Measurements from ENCODE around the gene SYCN. TPM values are rescaled to one million over a fixed set of nuclear protein-coding genes. Genes with fewer than 3 reads are reported as not detected.

The SYCN gene
- total RNA-seq, 1 donor from 2014 or later: not detected

DNA sequence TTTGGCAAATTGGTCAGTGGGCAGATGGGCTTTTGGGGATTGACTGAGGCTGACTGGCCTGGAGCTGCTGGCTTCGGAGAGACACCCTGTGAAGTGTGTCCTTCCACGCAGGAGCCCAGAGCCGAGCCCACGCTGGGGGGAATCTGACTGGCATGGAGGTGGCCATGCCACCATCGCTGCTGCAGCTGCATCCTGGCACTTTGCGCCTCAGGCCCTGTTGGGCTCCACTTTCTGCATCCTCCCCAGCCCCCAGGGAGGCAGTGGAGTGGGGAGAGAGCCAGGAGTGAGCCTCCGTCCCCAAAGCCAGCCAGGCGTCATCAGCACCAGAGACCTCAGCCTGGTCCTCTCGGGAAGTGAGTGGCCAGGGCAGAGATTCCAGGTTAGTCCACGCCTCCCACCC, 24.3 kb downstream of the SYCN start:
- Histone ChIP-seq H3K36me3 (peaks cover 34% of the 10 kb centered on the region), H3K27me3 (no peaks in the 10 kb centered on the region), H3K27ac (no peak overlapping the region), H3K4me1 (no peaks in the 10 kb centered on the region), H3K9me3 (no peaks in the 10 kb centered on the region), H3K4me3 (no peak overlapping the region)
- no peak for ATAC-seq
- DNase-seq: no peak
- TF ChIP-seq, protein P1, sequence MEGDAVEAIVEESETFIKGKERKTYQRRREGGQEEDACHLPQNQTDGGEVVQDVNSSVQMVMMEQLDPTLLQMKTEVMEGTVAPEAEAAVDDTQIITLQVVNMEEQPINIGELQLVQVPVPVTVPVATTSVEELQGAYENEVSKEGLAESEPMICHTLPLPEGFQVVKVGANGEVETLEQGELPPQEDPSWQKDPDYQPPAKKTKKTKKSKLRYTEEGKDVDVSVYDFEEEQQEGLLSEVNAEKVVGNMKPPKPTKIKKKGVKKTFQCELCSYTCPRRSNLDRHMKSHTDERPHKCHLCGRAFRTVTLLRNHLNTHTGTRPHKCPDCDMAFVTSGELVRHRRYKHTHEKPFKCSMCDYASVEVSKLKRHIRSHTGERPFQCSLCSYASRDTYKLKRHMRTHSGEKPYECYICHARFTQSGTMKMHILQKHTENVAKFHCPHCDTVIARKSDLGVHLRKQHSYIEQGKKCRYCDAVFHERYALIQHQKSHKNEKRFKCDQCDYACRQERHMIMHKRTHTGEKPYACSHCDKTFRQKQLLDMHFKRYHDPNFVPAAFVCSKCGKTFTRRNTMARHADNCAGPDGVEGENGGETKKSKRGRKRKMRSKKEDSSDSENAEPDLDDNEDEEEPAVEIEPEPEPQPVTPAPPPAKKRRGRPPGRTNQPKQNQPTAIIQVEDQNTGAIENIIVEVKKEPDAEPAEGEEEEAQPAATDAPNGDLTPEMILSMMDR (IDR thresholded peaks at IDR 0.05): no peak
- intact Hi-C loops (cut with DNase I): no loop called here

DNA sequence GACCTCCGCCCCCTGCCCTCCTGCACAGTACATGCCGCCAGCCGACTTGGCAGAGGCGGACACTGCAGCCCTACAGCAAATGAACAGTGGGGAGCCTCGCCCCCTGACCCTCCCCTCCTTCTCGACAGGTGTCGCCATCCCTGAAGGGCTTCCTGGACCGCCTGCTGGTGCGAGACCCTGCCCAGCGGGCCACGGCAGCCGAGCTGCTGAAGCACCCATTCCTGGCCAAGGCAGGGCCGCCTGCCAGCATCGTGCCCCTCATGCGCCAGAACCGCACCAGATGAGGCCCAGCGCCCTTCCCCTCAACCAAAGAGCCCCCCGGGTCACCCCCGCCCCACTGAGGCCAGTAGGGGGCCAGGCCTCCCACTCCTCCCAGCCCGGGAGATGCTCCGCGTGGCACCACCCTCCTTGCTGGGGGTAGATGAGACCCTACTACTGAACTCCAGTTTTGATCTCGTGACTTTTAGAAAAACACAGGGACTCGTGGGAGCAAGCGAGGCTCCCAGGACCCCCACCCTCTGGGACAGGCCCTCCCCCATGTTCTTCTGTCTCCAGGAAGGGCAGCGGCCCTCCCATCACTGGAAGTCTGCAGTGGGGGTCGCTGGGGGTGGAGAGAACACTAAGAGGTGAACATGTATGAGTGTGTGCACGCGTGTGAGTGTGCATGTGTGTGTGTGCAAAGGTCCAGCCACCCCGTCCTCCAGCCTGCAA, 25.6 kb downstream of the SYCN start:
- ATAC-seq: no peak
- H3K36me3 ChIP-seq: peaks cover 44% of the 10 kb centered on the region

DNA sequence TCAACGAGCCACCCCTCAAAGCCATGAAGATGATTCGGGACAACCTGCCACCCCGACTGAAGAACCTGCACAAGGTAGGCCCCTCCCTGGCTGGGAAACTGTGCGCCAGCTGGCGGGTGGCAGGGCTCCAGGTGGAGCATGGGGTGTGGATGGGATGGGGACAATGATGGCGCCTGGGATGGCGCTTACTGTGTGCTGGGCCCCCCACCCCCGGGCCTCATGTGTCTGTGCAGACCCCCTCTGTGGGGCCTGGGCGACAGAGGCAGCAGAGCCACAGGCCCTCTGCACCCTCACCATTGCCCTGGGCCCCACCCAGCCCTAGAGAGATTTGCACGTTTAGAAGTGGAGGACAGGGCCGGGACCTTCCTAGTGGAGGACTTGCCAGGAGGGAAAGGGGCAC, 26.3 kb downstream of the SYCN start:
- Histone ChIP-seq H3K27ac (no peak overlapping the region), H3K4me3 (no peak overlapping the region), H3K4me1 (no peaks in the 10 kb centered on the region), H3K9me3 (no peaks in the 10 kb centered on the region), H3K27me3 (no peaks in the 10 kb centered on the region), H3K36me3 (peaks cover 51% of the 10 kb centered on the region)
- DNase-seq (no peak), ATAC-seq (no peak)
- intact Hi-C loops (cut with DNase I): no loop called here
- TF ChIP-seq, protein P1 (IDR thresholded peaks at IDR 0.05): no peak

More for the DNA sequence above, 25.6 kb downstream of the SYCN start:
- TF ChIP-seq, protein P1 (IDR thresholded peaks at IDR 0.05): no peak
- Histone ChIP-seq H3K27ac (no peak overlapping the region), H3K4me1 (no peaks in the 10 kb centered on the region), H3K4me3 (no peak overlapping the region), H3K27me3 (no peaks in the 10 kb centered on the region), H3K9me3 (no peaks in the 10 kb centered on the region)
- intact Hi-C loops (cut with DNase I): no loop called here
- no peak for DNase-seq

DNA sequence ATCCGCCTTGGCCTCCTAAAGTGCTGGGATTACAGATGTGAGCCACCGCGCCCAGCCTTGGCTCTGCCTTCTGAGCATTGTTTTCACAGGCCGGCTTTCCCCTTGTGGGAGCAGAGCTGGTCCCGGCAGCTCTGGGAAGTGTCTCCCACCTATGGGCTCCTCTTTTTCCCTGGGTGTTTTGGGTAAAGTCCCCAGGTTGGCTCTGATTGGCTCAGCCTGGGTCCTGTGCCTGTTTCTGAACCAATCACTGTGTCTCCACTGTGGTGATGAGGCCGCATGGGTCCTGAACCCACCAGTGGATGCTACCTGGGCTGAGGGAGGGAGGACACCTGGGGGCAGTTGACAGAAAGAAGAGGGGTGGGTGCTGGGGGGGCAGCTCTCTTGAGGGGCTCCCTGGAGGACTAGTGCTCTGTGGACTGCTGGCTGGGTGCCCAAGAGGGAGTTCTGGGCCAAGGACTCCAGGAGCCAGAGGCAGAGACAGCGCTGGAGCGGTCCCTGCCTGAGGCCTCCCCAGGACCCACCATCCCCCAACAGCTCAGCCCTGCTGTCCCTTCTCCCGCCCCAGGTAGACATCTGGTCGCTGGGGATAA, 26.9 kb downstream of the SYCN start:
- Histone ChIP-seq H3K36me3 (peaks cover 57% of the 10 kb centered on the region), H3K4me1 (no peaks in the 10 kb centered on the region), H3K27me3 (no peaks in the 10 kb centered on the region), H3K9me3 (no peaks in the 10 kb centered on the region), H3K27ac (no peak overlapping the region), H3K4me3 (no peak overlapping the region)
- ATAC-seq (no peak), DNase-seq (no peak)
- intact Hi-C loops (cut with DNase I): no loop called here
- TF ChIP-seq, protein P1 (IDR thresholded peaks at IDR 0.05): no peak

DNA sequence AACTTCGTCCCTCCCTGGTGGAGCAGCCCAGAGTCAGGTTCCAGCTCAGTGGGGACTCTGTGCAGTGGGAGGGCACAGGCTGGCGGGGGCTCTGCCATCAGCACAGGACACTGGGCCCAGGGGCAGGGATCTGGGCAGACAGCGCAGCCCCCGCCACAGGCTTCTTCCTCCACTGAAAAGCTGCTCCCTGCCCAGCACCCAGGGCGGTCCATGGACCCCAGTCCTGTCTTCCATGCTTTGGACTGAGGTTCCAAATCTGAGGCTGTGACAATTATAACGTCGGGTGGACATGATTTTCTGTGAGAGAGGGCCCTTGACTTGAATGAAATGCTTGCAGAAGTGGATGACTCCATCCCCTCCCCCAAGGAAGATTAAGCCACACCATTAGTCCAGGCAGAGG, 28.5 kb downstream of the SYCN start:
- no peak overlapping the region for H3K27ac ChIP-seq
- no peak overlapping the region for H3K4me3 ChIP-seq
- no peak for ATAC-seq
- no peaks in the 10 kb centered on the region for H3K4me1 ChIP-seq
- H3K9me3 ChIP-seq: no peaks in the 10 kb centered on the region
- H3K27me3 ChIP-seq: no peaks in the 10 kb centered on the region
- DNase-seq: no peak
- intact Hi-C loops (cut with DNase I): no loop called here
- TF ChIP-seq, protein P1 (IDR thresholded peaks at IDR 0.05): no peak
- H3K36me3 ChIP-seq: peaks cover 70% of the 10 kb centered on the region

Data from upper lobe of right lung (tissue), 1 donor.